SU-DHL-6 (cell line): ENCODE results near the gene DUSP5.

ENCODE experiments used
- EZH2phosphoT487 ChIP-seq: fragments of 200-600 bp; sonication (generic), shearing (Covaris generic); conservative IDR thresholded peaks from 2 replicates; pipeline ENCODE4 v1.6.1; 2018; ENCODE audit warnings: mild to moderate bottlenecking, antibody characterized with exemption, low read length, moderate library complexity, mixed read lengths
- TF ChIP-seq, protein P1 (sequence below): fragments of 200-600 bp; sonication (generic); IDR thresholded peaks from one replicate; pipeline ENCODE4 v1.5.1; 2017; ENCODE audit warnings: antibody characterized with exemption, mild to moderate bottlenecking, low read length, moderate library complexity; ENCODE audit not compliant: insufficient read depth, poor library complexity, severe bottlenecking

DNA sequence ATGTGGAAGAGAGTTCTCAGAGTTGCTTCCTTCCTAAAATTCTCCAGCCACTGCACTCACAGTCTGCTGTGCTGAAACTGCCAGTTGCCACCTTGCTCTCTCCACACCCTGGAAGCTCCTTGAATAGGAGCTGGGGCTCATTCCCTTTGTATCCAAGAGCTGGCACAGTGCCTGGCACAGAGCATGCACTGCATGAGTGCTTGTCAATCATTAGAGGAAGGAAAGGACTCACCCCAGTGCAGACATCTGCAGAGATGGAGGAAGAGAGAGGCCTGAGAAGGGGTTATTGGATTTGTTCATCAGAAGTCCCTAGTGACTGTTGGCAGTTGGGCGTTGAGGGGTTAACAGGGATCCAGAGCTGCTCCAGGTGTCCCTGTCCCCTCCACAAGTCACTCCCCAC lies 41.7 kb upstream of the DUSP5 start:
- TF ChIP-seq, protein P1, sequence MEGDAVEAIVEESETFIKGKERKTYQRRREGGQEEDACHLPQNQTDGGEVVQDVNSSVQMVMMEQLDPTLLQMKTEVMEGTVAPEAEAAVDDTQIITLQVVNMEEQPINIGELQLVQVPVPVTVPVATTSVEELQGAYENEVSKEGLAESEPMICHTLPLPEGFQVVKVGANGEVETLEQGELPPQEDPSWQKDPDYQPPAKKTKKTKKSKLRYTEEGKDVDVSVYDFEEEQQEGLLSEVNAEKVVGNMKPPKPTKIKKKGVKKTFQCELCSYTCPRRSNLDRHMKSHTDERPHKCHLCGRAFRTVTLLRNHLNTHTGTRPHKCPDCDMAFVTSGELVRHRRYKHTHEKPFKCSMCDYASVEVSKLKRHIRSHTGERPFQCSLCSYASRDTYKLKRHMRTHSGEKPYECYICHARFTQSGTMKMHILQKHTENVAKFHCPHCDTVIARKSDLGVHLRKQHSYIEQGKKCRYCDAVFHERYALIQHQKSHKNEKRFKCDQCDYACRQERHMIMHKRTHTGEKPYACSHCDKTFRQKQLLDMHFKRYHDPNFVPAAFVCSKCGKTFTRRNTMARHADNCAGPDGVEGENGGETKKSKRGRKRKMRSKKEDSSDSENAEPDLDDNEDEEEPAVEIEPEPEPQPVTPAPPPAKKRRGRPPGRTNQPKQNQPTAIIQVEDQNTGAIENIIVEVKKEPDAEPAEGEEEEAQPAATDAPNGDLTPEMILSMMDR, result no peak
- no peak for TF ChIP-seq EZH2phosphoT487
